SK-N-SH (cell line): ENCODE results near the gene PTTG1IP. TPM values are rescaled to one million over a fixed set of nuclear protein-coding genes. Genes with fewer than 3 reads are reported as not detected.

Experiments used
- CTCF ChIA-PET: fragments of 300-600, 350-600 bp; formaldehyde crosslinking; extraction: SDS; loops from one replicate; lab custom pipeline; 2021; lab: Yijun Ruan, JAX
- POLR2A ChIA-PET: fragments of 350-600 bp; sonication (Branson Sonifier 250); formaldehyde crosslinking; extraction: SDS; loops from one replicate; lab custom pipeline; 2020; ENCODE audit warnings: antibody characterized with exemption, inconsistent platforms; lab: Yijun Ruan, JAX
- DNase-seq: peaks from one replicate; pipeline ENCODE4 v3.0.0; 2012
- H2AFZ ChIP-seq: fragments of 200-600 bp; sonication (generic); 2 replicates; pipeline ENCODE4 v1.8.1; 2016; ENCODE audit warnings: antibody characterized with exemption, mild to moderate bottlenecking, low read depth
- H3F3A ChIP-seq: fragments of 200-600 bp; sonication (generic); replicated peaks from 2 replicates; pipeline ENCODE3; 2016; ENCODE audit warnings: antibody characterized with exemption, mild to moderate bottlenecking; ENCODE audit not compliant: insufficient read depth
- H3K27ac ChIP-seq, 2 experiments: fragments of 200-500 bp in 1 of 2; fragments of 200-600 bp in 1 of 2; sonication (Bioruptor generic) in 1 of 2; sonication (generic), shearing (Covaris generic) in 1 of 2; 2 replicates each; pipeline versions ENCODE4 v1.5.1 to v1.6.1; 2014 to 2016; ENCODE audit warnings: low read depth in 2 of 2, inconsistent platforms in 1 of 2, low read length in 1 of 2, mild to moderate bottlenecking in 1 of 2, mixed read lengths in 1 of 2
- H3K27me3 ChIP-seq: fragments of 200-600 bp; sonication (generic), shearing (Covaris generic); 2 replicates; pipeline ENCODE4 v1.6.1; 2016; ENCODE audit warnings: mixed run types; ENCODE audit not compliant: insufficient read depth
- H3K36me3 ChIP-seq, 2 experiments: fragments of 200-500 bp in 1 of 2; fragments of 200-600 bp in 1 of 2; sonication (Bioruptor generic) in 1 of 2; sonication (generic) in 1 of 2; replicated peaks in 1 of 2; 2 replicates each; pipeline versions ENCODE3 to v1.5.1; 2014 to 2016; ENCODE audit warnings: low read length in 1 of 2, mild to moderate bottlenecking in 1 of 2; ENCODE audit not compliant: insufficient read depth in 2 of 2, control insufficient read depth in 1 of 2
- H3K4me1 ChIP-seq, 2 experiments: fragments of 200-500 bp in 1 of 2; fragments of 200-600 bp in 1 of 2; sonication (Bioruptor generic) in 1 of 2; sonication (generic), shearing (Covaris generic) in 1 of 2; 2 replicates each; pipeline versions ENCODE4 v1.5.1 to v1.6.1; 2014 to 2016; ENCODE audit warnings: low read depth in 1 of 2, low read length in 1 of 2, mixed run types in 1 of 2; ENCODE audit not compliant: insufficient read depth in 2 of 2, control insufficient read depth in 1 of 2
- H3K4me2 ChIP-seq: fragments of 200-600 bp; sonication (generic), shearing (Covaris generic); 2 replicates; pipeline ENCODE4 v1.6.1; 2017; ENCODE audit warnings: mixed run types
- H3K4me3 ChIP-seq, 2 experiments: fragments of 200-500 bp in 1 of 2; fragments of 200-600 bp in 1 of 2; sonication (Bioruptor generic) in 1 of 2; sonication (generic), shearing (Covaris generic) in 1 of 2; 2 replicates each; pipeline versions ENCODE4 v1.5.1 to v1.8.1; 2014 to 2016; ENCODE audit warnings: low read depth in 2 of 2, inconsistent platforms in 1 of 2, low read length in 1 of 2, mild to moderate bottlenecking in 1 of 2, mixed read lengths in 1 of 2, moderate library complexity in 1 of 2
- H3K79me2 ChIP-seq: fragments of 200-600 bp; sonication (generic); 2 replicates; pipeline ENCODE4 v1.8.1; 2017; ENCODE audit warnings: mild to moderate bottlenecking; ENCODE audit not compliant: insufficient read depth
- H3K9ac ChIP-seq: fragments of 200-600 bp; sonication (generic); 2 replicates; pipeline ENCODE4 v1.6.1; 2017; ENCODE audit warnings: mixed run types
- H3K9me2 ChIP-seq: fragments of 200-600 bp; sonication (generic); 2 replicates; pipeline ENCODE4 v1.6.1; 2017; ENCODE audit warnings: mixed run types
- H3K9me3 ChIP-seq: fragments of 200-600 bp; sonication (generic); 2 replicates; pipeline ENCODE4 v1.6.1; 2017; ENCODE audit warnings: mixed run types, mild to moderate bottlenecking, moderate library complexity
- H4K20me1 ChIP-seq: fragments of 200-600 bp; sonication (generic); 2 replicates; pipeline ENCODE4 v1.6.1; 2017; ENCODE audit warnings: mild to moderate bottlenecking, mixed run types; ENCODE audit not compliant: insufficient read depth
- FOSL2 ChIP-seq: IDR thresholded peaks from 2 replicates; pipeline ENCODE4 v1.4.0; 2012; ENCODE audit warnings: low read depth, mild to moderate bottlenecking, moderate library complexity, borderline replicate concordance
- JUND ChIP-seq: IDR thresholded peaks from 2 replicates; pipeline ENCODE4 v1.4.0; 2012
- MEF2A ChIP-seq: IDR thresholded peaks from 2 replicates; pipeline ENCODE4 v1.4.0; 2012; ENCODE audit warnings: low read depth, borderline replicate concordance
- NFIC ChIP-seq: IDR thresholded peaks from 2 replicates; pipeline ENCODE4 v1.4.0; 2012; ENCODE audit warnings: borderline replicate concordance
- NRF1 ChIP-seq: IDR thresholded peaks from 2 replicates; pipeline ENCODE4 v1.6.1; 2012; ENCODE audit warnings: low read depth, mild to moderate bottlenecking, low read length
- RCOR1 ChIP-seq: fragments of 150-350 bp; IDR thresholded peaks from 2 replicates; pipeline ENCODE4 v1.6.1; 2017; ENCODE audit warnings: antibody characterized with exemption, low read length
- SMC3 ChIP-seq: IDR thresholded peaks from 2 replicates; pipeline ENCODE4 v1.6.1; 2012; ENCODE audit warnings: low read depth, low read length, improper control_type of control experiment
- TAF1 ChIP-seq: IDR thresholded peaks from 2 replicates; pipeline ENCODE4 v1.6.1; 2012; ENCODE audit warnings: low read depth, mild to moderate bottlenecking, low read length, moderate library complexity, borderline replicate concordance
- TCF12 ChIP-seq: IDR thresholded peaks from 2 replicates; pipeline ENCODE4 v1.4.0; 2012
- YY1 ChIP-seq: IDR thresholded peaks from 2 replicates; pipeline ENCODE4 v1.4.0; 2012; ENCODE audit warnings: low read depth, mild to moderate bottlenecking
- WGBS: methylation state at CpG from one replicate; pipeline ENCODE4 v1.1.6; 2017; ENCODE audit warnings: low lambda C conversion rate; 5-methylcytosine and 5-hydroxymethylcytosine counted together
- polyA plus RNA-seq, 3 experiments: library from polyadenylated mRNA; depleted of rRNA; stranded (reverse); fragments of >200 nt; gene quantifications; 2 replicates each; pipeline ENCODE4 v1.2.3, GENCODE V29; 2012
- TF ChIP-seq, protein P1 (sequence below): IDR thresholded peaks from 2 replicates; pipeline ENCODE4 v1.4.0; 2012; ENCODE audit warnings: low read depth, borderline replicate concordance
- TF ChIP-seq, protein P2 (sequence below): IDR thresholded peaks from 2 replicates; pipeline ENCODE4 v1.6.1; 2012; ENCODE audit warnings: mild to moderate bottlenecking, low read depth, low read length, moderate library complexity
- TF ChIP-seq, protein P3 (sequence below): fragments of 150-350 bp; IDR thresholded peaks from 2 replicates; pipeline ENCODE4 v1.6.1; 2017; ENCODE audit warnings: antibody characterized with exemption, low read length, low read depth, borderline replicate concordance
- TF ChIP-seq, protein P4 (sequence below): IDR thresholded peaks from 2 replicates; pipeline ENCODE4 v1.4.0; 2012; ENCODE audit warnings: low read depth, borderline replicate concordance
- TF ChIP-seq, protein P5 (sequence below): IDR thresholded peaks from 2 replicates; pipeline ENCODE4 v1.4.0; 2012; ENCODE audit warnings: low read depth

Gene PTTG1IP
- polyA plus RNA-seq, 1 of the 3 experiments (the other 2 are of a cell fraction), result 171 TPM

DNA sequence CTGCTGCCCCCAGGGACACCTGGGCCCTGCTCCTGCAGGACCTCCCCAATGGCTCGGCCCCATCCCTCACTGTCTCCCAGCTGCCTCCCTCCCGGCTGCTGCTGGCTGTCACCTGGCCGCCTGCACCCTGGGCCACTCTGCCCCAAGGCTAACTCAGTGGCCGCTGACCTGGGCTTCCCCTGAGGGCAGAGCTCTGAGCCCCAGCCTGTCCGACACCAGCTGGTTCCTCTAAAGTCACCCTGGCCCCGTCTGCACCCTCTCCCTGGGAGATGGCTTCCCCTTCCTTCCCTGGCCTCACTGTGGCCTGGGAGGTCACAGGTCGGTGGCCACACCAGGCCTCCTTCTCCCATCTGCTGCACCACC lies 32.2 kb upstream of the PTTG1IP start:
- Histone ChIP-seq H3K4me1 (peaks cover 0 to 4% of the 10 kb centered on the region in 2 experiments; a peak in 1 of 4 replicates), H3K79me2 (no peaks in the 10 kb centered on the region), H3K27ac (no peak overlapping the region), H3K9me2 (no peaks in the 10 kb centered on the region), H3K36me3 (no peaks in the 10 kb centered on the region), H3K4me3 (no peak overlapping the region), H3F3A (peaks cover 7% of the 10 kb centered on the region), H3K4me2 (no peak overlapping the region), H3K27me3 (no peaks in the 10 kb centered on the region; the same call in 1 of the 2 replicates), H3K9ac (no peak overlapping the region), H2AFZ (no peak overlapping the region), H4K20me1 (no peaks in the 10 kb centered on the region)
- no CpG with 5 or more reads among the region's 7 CpGs for WGBS
- TF ChIP-seq SMC3 (no peak), YY1 (no peak), MEF2A (no peak), TAF1 (no peak), TCF12 (no peak), JUND (no peak), NFIC (no peak), NRF1 (no peak), FOSL2 (no peak)
- TF ChIP-seq, protein P1, sequence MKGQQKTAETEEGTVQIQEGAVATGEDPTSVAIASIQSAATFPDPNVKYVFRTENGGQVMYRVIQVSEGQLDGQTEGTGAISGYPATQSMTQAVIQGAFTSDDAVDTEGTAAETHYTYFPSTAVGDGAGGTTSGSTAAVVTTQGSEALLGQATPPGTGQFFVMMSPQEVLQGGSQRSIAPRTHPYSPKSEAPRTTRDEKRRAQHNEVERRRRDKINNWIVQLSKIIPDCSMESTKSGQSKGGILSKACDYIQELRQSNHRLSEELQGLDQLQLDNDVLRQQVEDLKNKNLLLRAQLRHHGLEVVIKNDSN, result no peak
- TF ChIP-seq, protein P2, sequence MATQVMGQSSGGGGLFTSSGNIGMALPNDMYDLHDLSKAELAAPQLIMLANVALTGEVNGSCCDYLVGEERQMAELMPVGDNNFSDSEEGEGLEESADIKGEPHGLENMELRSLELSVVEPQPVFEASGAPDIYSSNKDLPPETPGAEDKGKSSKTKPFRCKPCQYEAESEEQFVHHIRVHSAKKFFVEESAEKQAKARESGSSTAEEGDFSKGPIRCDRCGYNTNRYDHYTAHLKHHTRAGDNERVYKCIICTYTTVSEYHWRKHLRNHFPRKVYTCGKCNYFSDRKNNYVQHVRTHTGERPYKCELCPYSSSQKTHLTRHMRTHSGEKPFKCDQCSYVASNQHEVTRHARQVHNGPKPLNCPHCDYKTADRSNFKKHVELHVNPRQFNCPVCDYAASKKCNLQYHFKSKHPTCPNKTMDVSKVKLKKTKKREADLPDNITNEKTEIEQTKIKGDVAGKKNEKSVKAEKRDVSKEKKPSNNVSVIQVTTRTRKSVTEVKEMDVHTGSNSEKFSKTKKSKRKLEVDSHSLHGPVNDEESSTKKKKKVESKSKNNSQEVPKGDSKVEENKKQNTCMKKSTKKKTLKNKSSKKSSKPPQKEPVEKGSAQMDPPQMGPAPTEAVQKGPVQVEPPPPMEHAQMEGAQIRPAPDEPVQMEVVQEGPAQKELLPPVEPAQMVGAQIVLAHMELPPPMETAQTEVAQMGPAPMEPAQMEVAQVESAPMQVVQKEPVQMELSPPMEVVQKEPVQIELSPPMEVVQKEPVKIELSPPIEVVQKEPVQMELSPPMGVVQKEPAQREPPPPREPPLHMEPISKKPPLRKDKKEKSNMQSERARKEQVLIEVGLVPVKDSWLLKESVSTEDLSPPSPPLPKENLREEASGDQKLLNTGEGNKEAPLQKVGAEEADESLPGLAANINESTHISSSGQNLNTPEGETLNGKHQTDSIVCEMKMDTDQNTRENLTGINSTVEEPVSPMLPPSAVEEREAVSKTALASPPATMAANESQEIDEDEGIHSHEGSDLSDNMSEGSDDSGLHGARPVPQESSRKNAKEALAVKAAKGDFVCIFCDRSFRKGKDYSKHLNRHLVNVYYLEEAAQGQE, result no peak
- TF ChIP-seq, all 33 proteins: peak for 0
- CTCF ChIA-PET, result interaction anchor here (2.7 kb wide), 1 partner anchor 27 kb away, joined by 7 read pairs; no protein-coding TSS in a partner anchor
- H3K9me3 ChIP-seq, result no peaks in the 10 kb centered on the region
- POLR2A ChIA-PET, result no interaction called here
- no peak for DNase-seq

DNA sequence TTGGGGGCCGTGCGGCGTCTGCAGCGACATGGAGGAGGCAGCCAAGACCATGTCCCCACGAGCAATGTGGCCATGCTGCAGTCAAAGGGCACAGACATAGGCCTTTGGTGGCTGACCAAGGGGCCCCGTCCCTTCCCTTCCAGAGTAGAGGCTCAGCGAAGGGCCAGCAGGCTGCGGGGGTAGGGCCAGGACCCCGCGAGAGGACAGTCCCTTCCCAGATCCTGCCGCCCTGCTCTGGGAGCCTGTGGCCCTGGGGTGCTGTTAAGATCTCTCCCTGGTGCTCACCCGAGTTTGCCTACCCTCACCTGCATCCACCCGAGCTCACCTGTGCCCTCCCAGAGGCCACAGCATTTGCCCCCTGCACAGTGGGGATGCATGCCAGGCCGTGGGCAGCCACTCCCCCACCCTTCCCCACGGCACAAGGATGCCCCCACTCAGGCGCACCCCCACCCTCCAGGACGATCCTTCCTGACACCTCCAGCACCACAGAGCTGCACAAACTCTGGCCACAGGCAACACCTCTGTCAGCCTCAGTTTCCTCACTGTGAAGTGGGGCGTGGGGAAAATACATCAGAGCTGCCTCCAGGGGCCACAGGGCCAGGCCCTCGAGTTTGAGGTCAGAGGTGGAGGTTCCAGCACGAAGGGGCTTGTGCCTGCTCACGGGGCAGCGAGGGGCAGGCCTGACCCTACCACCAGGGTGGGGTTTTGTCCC lies 31.7 kb upstream of the PTTG1IP start:
- Histone ChIP-seq H4K20me1 (no peaks in the 10 kb centered on the region), H3K79me2 (no peaks in the 10 kb centered on the region), H3K4me3 (no peak overlapping the region), H3K9me2 (no peaks in the 10 kb centered on the region), H3K36me3 (no peaks in the 10 kb centered on the region), H2AFZ (no peak overlapping the region), H3K27ac (no peak overlapping the region), H3K9me3 (no peaks in the 10 kb centered on the region), H3K9ac (no peak overlapping the region), H3K4me2 (no peak overlapping the region), H3K4me1 (no peaks in the 10 kb centered on the region), H3K27me3 (no peaks in the 10 kb centered on the region; the same call in 1 of the 2 replicates), H3F3A (peaks cover 7% of the 10 kb centered on the region)
- CTCF ChIA-PET, result interaction anchor here (2.7 kb wide), 1 partner anchor 28 kb away, joined by 7 read pairs; no protein-coding TSS in a partner anchor
- DNase-seq, result no peak
- 71% methylated on average over 13 of the region's 22 CpGs for WGBS
- POLR2A ChIA-PET, result no interaction called here
- TF ChIP-seq, protein P2, result no peak
- TF ChIP-seq MEF2A (no peak), RCOR1 (no peak)
- TF ChIP-seq, protein P3, sequence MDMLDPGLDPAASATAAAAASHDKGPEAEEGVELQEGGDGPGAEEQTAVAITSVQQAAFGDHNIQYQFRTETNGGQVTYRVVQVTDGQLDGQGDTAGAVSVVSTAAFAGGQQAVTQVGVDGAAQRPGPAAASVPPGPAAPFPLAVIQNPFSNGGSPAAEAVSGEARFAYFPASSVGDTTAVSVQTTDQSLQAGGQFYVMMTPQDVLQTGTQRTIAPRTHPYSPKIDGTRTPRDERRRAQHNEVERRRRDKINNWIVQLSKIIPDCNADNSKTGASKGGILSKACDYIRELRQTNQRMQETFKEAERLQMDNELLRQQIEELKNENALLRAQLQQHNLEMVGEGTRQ, result no peak
- TF ChIP-seq, protein P4, sequence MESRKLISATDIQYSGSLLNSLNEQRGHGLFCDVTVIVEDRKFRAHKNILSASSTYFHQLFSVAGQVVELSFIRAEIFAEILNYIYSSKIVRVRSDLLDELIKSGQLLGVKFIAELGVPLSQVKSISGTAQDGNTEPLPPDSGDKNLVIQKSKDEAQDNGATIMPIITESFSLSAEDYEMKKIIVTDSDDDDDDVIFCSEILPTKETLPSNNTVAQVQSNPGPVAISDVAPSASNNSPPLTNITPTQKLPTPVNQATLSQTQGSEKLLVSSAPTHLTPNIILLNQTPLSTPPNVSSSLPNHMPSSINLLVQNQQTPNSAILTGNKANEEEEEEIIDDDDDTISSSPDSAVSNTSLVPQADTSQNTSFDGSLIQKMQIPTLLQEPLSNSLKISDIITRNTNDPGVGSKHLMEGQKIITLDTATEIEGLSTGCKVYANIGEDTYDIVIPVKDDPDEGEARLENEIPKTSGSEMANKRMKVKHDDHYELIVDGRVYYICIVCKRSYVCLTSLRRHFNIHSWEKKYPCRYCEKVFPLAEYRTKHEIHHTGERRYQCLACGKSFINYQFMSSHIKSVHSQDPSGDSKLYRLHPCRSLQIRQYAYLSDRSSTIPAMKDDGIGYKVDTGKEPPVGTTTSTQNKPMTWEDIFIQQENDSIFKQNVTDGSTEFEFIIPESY, result no peak
- TF ChIP-seq, protein P5, sequence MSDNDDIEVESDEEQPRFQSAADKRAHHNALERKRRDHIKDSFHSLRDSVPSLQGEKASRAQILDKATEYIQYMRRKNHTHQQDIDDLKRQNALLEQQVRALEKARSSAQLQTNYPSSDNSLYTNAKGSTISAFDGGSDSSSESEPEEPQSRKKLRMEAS, result no peak
